HG02870 (cell line): Measurements from ENCODE around the gene SEPTIN1.

Source experiments
- ATAC-seq: cut with Tn5 transposase; IDR thresholded peaks from one replicate; pipeline ENCODE4 v1.9.1; 2021; ENCODE audit warnings: mild to moderate bottlenecking, moderate library complexity; ENCODE audit not compliant: unreplicated experiment

The SEPTIN1 gene

GRCh38 chr16:30377812-30378235 is 4.5 kb downstream of the SEPTIN1 start:
- ATAC-seq, result peak; percentile 38

- ATAC-seq, result no peak
Measured at GRCh38 chr16:30377050-30377811, 5.1 kb downstream of the SEPTIN1 start.

GRCh38 chr16:30376461-30376902 is 5.9 kb downstream of the SEPTIN1 start:
- no peak for ATAC-seq

GRCh38 chr16:30375864-30376263 is 6.5 kb downstream of the SEPTIN1 start:
- no peak for ATAC-seq

- ATAC-seq, result no peak
Measured at GRCh38 chr16:30374538-30374937, 7.8 kb downstream of the SEPTIN1 start, which contains the start of gene MYL11. Gene MYL11 (plus strand): TSS chr16:30374802. CDS start chr16:30374858, 56 bp downstream.

GRCh38 chr16:30372725-30373124 is 9.6 kb downstream of the SEPTIN1 start:
- no peak for ATAC-seq

GRCh38 chr16:30372038-30372712 is 10.2 kb downstream of the SEPTIN1 start:
- no peak for ATAC-seq

- ATAC-seq, result no peak
Measured at GRCh38 chr16:30371248-30371816, 11.0 kb downstream of the SEPTIN1 start.

- peak; percentile 81 for ATAC-seq
Measured at GRCh38 chr16:30370456-30371247, 11.7 kb downstream of the SEPTIN1 start, which contains the start of gene TBC1D10B. Gene TBC1D10B (minus strand): TSS chr16:30370494. CDS start chr16:30370183, 311 bp downstream.

GRCh38 chr16:30369938-30370455 is 12.4 kb downstream of the SEPTIN1 start:
- peak; percentile 1 for ATAC-seq

- no peak for ATAC-seq
Measured at GRCh38 chr16:30369091-30369937, 13.0 kb downstream of the SEPTIN1 start.

- ATAC-seq, result no peak
Measured at GRCh38 chr16:30368792-30369090, 13.6 kb downstream of the SEPTIN1 start.

- no peak for ATAC-seq
Measured at GRCh38 chr16:30368122-30368791, 14.1 kb downstream of the SEPTIN1 start.

GRCh38 chr16:30367349-30368009 is 14.9 kb downstream of the SEPTIN1 start:
- ATAC-seq, result no peak

- no peak for ATAC-seq
Measured at GRCh38 chr16:30366511-30366910, 15.8 kb downstream of the SEPTIN1 start.

- no peak for ATAC-seq
Measured at GRCh38 chr16:30365200-30365599, 17.2 kb downstream of the SEPTIN1 start.

- no peak for ATAC-seq
Measured at GRCh38 chr16:30361180-30361579, 21.2 kb downstream of the SEPTIN1 start.

GRCh38 chr16:30359871-30360170 is 22.5 kb downstream of the SEPTIN1 start:
- ATAC-seq, result no peak
